Liver (tissue), 3 donors: ENCODE data around the gene SEC61B.

Experiments used
- ATF3 ChIP-seq: IDR thresholded peaks from 2 replicates; pipeline ENCODE4 v1.6.1; 2016; ENCODE audit warnings: antibody characterized with exemption
- GABPA ChIP-seq, 2 donors: IDR thresholded peaks in 1 of 2; conservative IDR thresholded peaks in 1 of 2; 2 replicates each; pipeline ENCODE4 v1.6.1; 2016; ENCODE audit warnings: antibody characterized with exemption in 2 of 2, mild to moderate bottlenecking in 1 of 2, moderate library complexity in 1 of 2
- JUND ChIP-seq, 2 donors: IDR thresholded peaks; 2 replicates each; pipeline ENCODE4 v1.6.1; 2016; ENCODE audit warnings: antibody characterized with exemption in 2 of 2
- NR2F2 ChIP-seq: IDR thresholded peaks from 2 replicates; pipeline ENCODE4 v1.6.1; 2016; ENCODE audit warnings: antibody characterized with exemption
- RAD21 ChIP-seq, 2 donors: IDR thresholded peaks; 2 replicates each; pipeline ENCODE4 v1.6.1; 2016; ENCODE audit warnings: antibody characterized with exemption in 2 of 2, mild to moderate bottlenecking in 2 of 2
- REST ChIP-seq: IDR thresholded peaks from 2 replicates; pipeline ENCODE4 v1.6.1; 2016; ENCODE audit warnings: antibody characterized with exemption, mild to moderate bottlenecking
- RXRA ChIP-seq, 2 donors: IDR thresholded peaks; 2 replicates each; pipeline ENCODE4 v1.6.1; 2017 to 2018; ENCODE audit warnings: antibody characterized with exemption in 2 of 2, mild to moderate bottlenecking in 1 of 2
- SP1 ChIP-seq: IDR thresholded peaks from 2 replicates; pipeline ENCODE4 v1.6.1; 2018; ENCODE audit warnings: antibody characterized with exemption, mild to moderate bottlenecking
- TAF1 ChIP-seq: conservative IDR thresholded peaks from 2 replicates; pipeline ENCODE4 v1.6.1; 2016; ENCODE audit warnings: antibody characterized with exemption, mild to moderate bottlenecking
- YY1 ChIP-seq: IDR thresholded peaks from 2 replicates; pipeline ENCODE4 v1.6.1; 2016; ENCODE audit warnings: antibody characterized with exemption, mild to moderate bottlenecking
- TF ChIP-seq, protein P1 (sequence below): fragments of 150-350 bp; IDR thresholded peaks from 2 replicates; pipeline ENCODE4 v1.5.1; 2017; ENCODE audit warnings: improper control_type of control experiment, low read depth, low read length; ENCODE audit not compliant: missing input control
- TF ChIP-seq, protein P2 (sequence below): IDR thresholded peaks from 2 replicates; pipeline ENCODE4 v1.6.1; 2016; ENCODE audit warnings: antibody characterized with exemption
- TF ChIP-seq, protein P3 (sequence below): IDR thresholded peaks from 2 replicates; pipeline ENCODE4 v1.6.1; 2016; ENCODE audit warnings: antibody characterized with exemption
- donor health status: healthy.
- donor health status: healthy.

DNA sequence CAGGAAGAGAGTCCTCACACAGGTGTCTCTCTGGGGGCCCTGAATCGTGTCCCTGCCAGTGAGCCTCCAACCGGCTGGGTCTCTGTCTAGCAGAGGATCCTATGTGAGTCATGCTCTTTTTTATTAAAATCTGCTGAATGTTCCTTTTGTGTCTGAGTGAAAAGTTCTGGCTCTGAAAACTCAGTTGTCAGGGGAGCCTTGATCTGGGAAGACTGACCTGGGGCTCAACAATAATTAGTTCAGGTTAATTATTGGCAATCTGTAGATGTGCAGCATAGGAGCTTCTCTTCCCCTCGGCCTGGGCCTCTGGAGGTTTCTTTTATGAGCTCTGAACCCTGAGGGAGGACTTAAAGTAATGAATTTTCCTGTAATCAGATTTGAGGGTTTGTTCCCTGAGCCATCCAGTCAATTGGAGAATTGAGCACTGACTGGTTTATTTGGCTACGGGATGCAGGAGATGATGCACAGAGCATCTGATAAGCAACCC, 45.5 kb upstream of the SEC61B start:
- TF ChIP-seq, protein P1, sequence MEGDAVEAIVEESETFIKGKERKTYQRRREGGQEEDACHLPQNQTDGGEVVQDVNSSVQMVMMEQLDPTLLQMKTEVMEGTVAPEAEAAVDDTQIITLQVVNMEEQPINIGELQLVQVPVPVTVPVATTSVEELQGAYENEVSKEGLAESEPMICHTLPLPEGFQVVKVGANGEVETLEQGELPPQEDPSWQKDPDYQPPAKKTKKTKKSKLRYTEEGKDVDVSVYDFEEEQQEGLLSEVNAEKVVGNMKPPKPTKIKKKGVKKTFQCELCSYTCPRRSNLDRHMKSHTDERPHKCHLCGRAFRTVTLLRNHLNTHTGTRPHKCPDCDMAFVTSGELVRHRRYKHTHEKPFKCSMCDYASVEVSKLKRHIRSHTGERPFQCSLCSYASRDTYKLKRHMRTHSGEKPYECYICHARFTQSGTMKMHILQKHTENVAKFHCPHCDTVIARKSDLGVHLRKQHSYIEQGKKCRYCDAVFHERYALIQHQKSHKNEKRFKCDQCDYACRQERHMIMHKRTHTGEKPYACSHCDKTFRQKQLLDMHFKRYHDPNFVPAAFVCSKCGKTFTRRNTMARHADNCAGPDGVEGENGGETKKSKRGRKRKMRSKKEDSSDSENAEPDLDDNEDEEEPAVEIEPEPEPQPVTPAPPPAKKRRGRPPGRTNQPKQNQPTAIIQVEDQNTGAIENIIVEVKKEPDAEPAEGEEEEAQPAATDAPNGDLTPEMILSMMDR = no peak
- TF ChIP-seq, protein P2, sequence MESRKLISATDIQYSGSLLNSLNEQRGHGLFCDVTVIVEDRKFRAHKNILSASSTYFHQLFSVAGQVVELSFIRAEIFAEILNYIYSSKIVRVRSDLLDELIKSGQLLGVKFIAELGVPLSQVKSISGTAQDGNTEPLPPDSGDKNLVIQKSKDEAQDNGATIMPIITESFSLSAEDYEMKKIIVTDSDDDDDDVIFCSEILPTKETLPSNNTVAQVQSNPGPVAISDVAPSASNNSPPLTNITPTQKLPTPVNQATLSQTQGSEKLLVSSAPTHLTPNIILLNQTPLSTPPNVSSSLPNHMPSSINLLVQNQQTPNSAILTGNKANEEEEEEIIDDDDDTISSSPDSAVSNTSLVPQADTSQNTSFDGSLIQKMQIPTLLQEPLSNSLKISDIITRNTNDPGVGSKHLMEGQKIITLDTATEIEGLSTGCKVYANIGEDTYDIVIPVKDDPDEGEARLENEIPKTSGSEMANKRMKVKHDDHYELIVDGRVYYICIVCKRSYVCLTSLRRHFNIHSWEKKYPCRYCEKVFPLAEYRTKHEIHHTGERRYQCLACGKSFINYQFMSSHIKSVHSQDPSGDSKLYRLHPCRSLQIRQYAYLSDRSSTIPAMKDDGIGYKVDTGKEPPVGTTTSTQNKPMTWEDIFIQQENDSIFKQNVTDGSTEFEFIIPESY = no peak
- TF ChIP-seq, protein P3, sequence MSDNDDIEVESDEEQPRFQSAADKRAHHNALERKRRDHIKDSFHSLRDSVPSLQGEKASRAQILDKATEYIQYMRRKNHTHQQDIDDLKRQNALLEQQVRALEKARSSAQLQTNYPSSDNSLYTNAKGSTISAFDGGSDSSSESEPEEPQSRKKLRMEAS = no peak
- TF ChIP-seq TAF1 = no peak
- no peak for TF ChIP-seq JUND (IDR thresholded peaks at IDR 0.05)
- no peak for TF ChIP-seq REST
- no peak for TF ChIP-seq ATF3
- TF ChIP-seq SP1 = no peak
- no peak for TF ChIP-seq RAD21 (IDR thresholded peaks at IDR 0.05)
- no peak for TF ChIP-seq RXRA (IDR thresholded peaks at IDR 0.05)
- TF ChIP-seq YY1 = no peak
- TF ChIP-seq GABPA (IDR thresholded peaks at IDR 0.05 in 1 of 2, conservative IDR thresholded peaks at IDR 0.05 in 1 of 2) = no peak
- no peak for TF ChIP-seq NR2F2
